OCI-LY1 (cell line): Measurements from ENCODE around the gene FLG2.

Experiments used
- H2AFZ ChIP-seq: fragments of 200-600 bp; sonication (generic), shearing (Covaris generic); 2 replicates; pipeline ENCODE4 v1.6.0; 2014; ENCODE audit warnings: antibody characterized with exemption, mild to moderate bottlenecking, low read length
- H3F3A ChIP-seq: fragments of 200-600 bp; sonication (generic), shearing (Covaris generic); 2 replicates; pipeline ENCODE4 v1.6.0; 2014; ENCODE audit warnings: mild to moderate bottlenecking, antibody characterized with exemption, low read length, moderate library complexity; ENCODE audit not compliant: insufficient read depth
- H3K27ac ChIP-seq: fragments of 200-600 bp; sonication (generic); 2 replicates; pipeline ENCODE4 v1.5.1; 2014; ENCODE audit warnings: low read length, mixed run types, mild to moderate bottlenecking, low read depth; ENCODE audit not compliant: poor library complexity, severe bottlenecking
- H3K27me3 ChIP-seq: fragments of 200-600 bp; sonication (generic); 2 replicates; pipeline ENCODE4 v1.6.0; 2014; ENCODE audit warnings: antibody characterized with exemption, mild to moderate bottlenecking, low read length, moderate library complexity; ENCODE audit not compliant: insufficient read depth
- H3K36me3 ChIP-seq: fragments of 200-600 bp; sonication (generic); 2 replicates; pipeline ENCODE4 v1.6.1; 2014; ENCODE audit warnings: mild to moderate bottlenecking, antibody characterized with exemption, low read length, moderate library complexity, mixed read lengths; ENCODE audit not compliant: insufficient read depth
- H3K4me1 ChIP-seq: fragments of 200-600 bp; sonication (generic); 2 replicates; pipeline ENCODE4 v1.5.1; 2014; ENCODE audit warnings: mild to moderate bottlenecking, low read length, moderate library complexity; ENCODE audit not compliant: insufficient read depth, severe bottlenecking
- H3K4me2 ChIP-seq: fragments of 200-600 bp; sonication (generic), shearing (Covaris generic); 2 replicates; pipeline ENCODE4 v1.6.1; 2014; ENCODE audit warnings: low read length
- H3K4me3 ChIP-seq: fragments of 200-600 bp; sonication (generic); 2 replicates; pipeline ENCODE4 v1.5.1; 2014; ENCODE audit warnings: low read length, low read depth, mild to moderate bottlenecking, mixed read lengths; ENCODE audit not compliant: poor library complexity, severe bottlenecking
- H3K79me2 ChIP-seq: fragments of 200-600 bp; shearing (Covaris generic); 2 replicates; pipeline ENCODE4 v1.6.1; 2016; ENCODE audit warnings: mixed run types, low read length, mixed read lengths; ENCODE audit not compliant: insufficient read depth
- H3K9ac ChIP-seq: fragments of 200-600 bp; sonication (generic), shearing (Covaris generic); 2 replicates; pipeline ENCODE4 v1.6.1; 2014; ENCODE audit warnings: mild to moderate bottlenecking, low read length, mixed read lengths
- H3K9me2 ChIP-seq: fragments of 200-600 bp; sonication (generic), shearing (Covaris generic); 2 replicates; pipeline ENCODE4 v1.6.1; 2014; ENCODE audit warnings: low read depth, mild to moderate bottlenecking, low read length, mixed read lengths
- H3K9me3 ChIP-seq: fragments of 200-600 bp; shearing (Covaris generic); 2 replicates; pipeline ENCODE4 v1.6.1; 2014; ENCODE audit warnings: low read length, mixed read lengths
- H4K20me1 ChIP-seq: fragments of 200-600 bp; sonication (generic), shearing (Covaris generic); 2 replicates; pipeline ENCODE4 v1.6.0; 2016; ENCODE audit warnings: mild to moderate bottlenecking, low read length; ENCODE audit not compliant: insufficient read depth
- CTCF ChIP-seq: fragments of 200-600 bp; sonication (generic), shearing (Covaris generic); IDR thresholded peaks from 2 replicates; pipeline ENCODE4 v1.5.1; 2017; ENCODE audit warnings: mild to moderate bottlenecking, antibody characterized with exemption, low read length, moderate library complexity, mixed read lengths
- EZH2 ChIP-seq: fragments of 200-600 bp; sonication (generic), shearing (Covaris generic); IDR thresholded peaks from 2 replicates; pipeline ENCODE4 v1.8.0; 2017; ENCODE audit warnings: borderline replicate concordance, mixed run types, mild to moderate bottlenecking, antibody characterized with exemption, low read length, moderate library complexity, mixed read lengths

The FLG2 gene

DNA sequence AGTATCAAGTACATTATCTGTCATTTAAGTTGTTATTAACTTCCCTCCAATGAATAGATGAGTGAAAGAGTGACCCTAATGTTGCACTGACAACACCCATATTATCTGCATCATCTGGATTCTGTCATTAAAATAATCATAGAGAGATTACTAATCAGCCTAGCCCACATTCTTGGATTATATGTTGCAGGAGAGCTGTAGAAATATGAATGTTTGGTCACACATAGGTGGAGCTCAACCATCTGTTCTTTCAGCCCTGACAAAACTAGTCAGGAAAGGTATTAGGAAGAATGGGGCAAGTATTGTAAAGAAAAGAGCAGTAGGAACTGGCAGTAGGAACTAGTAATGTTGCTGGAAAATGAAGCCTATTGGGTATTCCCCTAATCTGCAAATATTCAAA, 15.4 kb downstream of the FLG2 start:
- Histone ChIP-seq H3K9me3 (no peaks in the 10 kb centered on the region), H3K4me1 (no peaks in the 10 kb centered on the region), H3K27me3 (no peaks in the 10 kb centered on the region), H4K20me1 (no peaks in the 10 kb centered on the region), H3K27ac (no peak overlapping the region), H2AFZ (no peak overlapping the region), H3K9ac (no peak overlapping the region), H3K36me3 (no peaks in the 10 kb centered on the region), H3K9me2 (no peaks in the 10 kb centered on the region), H3K4me2 (no peak overlapping the region), H3F3A (no peaks in the 10 kb centered on the region), H3K4me3 (no peak overlapping the region), H3K79me2 (no peaks in the 10 kb centered on the region)
- TF ChIP-seq EZH2 (no peak), CTCF (no peak)

GRCh38 chr1:152343006-152343405, 16.8 kb downstream of the FLG2 start:
- H3K9ac ChIP-seq: no peak overlapping the region
- no peaks in the 10 kb centered on the region for H3F3A ChIP-seq
- no peaks in the 10 kb centered on the region for H3K79me2 ChIP-seq
- no peak overlapping the region for H2AFZ ChIP-seq
- no peaks in the 10 kb centered on the region for H3K9me3 ChIP-seq
- H3K4me3 ChIP-seq: no peak overlapping the region
- H3K4me2 ChIP-seq: no peak overlapping the region
- TF ChIP-seq EZH2 (no peak), CTCF (no peak)
- H3K27ac ChIP-seq: no peak overlapping the region
- no peaks in the 10 kb centered on the region for H3K36me3 ChIP-seq
- no peaks in the 10 kb centered on the region for H3K4me1 ChIP-seq
- H3K9me2 ChIP-seq: no peaks in the 10 kb centered on the region
- no peaks in the 10 kb centered on the region for H3K27me3 ChIP-seq
- no peaks in the 10 kb centered on the region for H4K20me1 ChIP-seq

DNA sequence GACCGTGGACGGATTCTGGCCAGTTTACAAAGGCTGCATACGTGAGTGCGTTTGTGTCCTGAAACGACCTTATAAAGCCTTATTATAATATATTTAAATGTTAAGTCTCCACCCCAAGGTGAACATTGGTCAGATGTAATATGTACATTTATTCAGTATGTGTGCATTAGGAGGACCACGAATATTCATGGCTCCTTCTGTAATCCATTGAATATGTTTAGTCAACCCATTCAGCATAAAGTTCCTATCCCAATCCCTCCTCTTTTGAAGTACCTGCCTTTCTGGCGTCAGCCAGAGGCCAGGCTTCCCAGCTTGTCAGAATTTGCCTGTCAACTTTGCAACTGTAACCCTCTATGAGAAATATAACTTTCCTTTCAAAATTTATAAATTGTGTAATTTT, 24.4 kb downstream of the FLG2 start:
- Histone ChIP-seq H3K4me1 (no peaks in the 10 kb centered on the region), H3K27me3 (no peaks in the 10 kb centered on the region), H3K9me2 (no peaks in the 10 kb centered on the region), H3K9ac (no peak overlapping the region), H3K4me2 (no peak overlapping the region), H3K79me2 (no peaks in the 10 kb centered on the region), H2AFZ (no peak overlapping the region), H3K36me3 (no peaks in the 10 kb centered on the region), H3F3A (no peaks in the 10 kb centered on the region), H3K4me3 (no peak overlapping the region), H3K9me3 (no peaks in the 10 kb centered on the region), H3K27ac (no peak overlapping the region), H4K20me1 (no peaks in the 10 kb centered on the region)
- TF ChIP-seq CTCF (no peak), EZH2 (no peak)
